ENCODE results near the gene SEMA3F. TPM values are rescaled to one million over a fixed set of nuclear protein-coding genes. Genes with fewer than 3 reads are reported as not detected.
A peak's percentile ranks its signal among the peaks of the same experiment; 100 is the strongest.

The SEMA3F gene
- total and polyA plus RNA-seq, 2 experiments from 2014 or later, result 21.8 to 27.6 TPM

- H3K9me3 ChIP-seq (ENCODE audit: low read depth), result no peaks in the 10 kb centered on the region
- H3K27me3 ChIP-seq, result no peaks in the 10 kb centered on the region
- TF ChIP-seq, protein P1, sequence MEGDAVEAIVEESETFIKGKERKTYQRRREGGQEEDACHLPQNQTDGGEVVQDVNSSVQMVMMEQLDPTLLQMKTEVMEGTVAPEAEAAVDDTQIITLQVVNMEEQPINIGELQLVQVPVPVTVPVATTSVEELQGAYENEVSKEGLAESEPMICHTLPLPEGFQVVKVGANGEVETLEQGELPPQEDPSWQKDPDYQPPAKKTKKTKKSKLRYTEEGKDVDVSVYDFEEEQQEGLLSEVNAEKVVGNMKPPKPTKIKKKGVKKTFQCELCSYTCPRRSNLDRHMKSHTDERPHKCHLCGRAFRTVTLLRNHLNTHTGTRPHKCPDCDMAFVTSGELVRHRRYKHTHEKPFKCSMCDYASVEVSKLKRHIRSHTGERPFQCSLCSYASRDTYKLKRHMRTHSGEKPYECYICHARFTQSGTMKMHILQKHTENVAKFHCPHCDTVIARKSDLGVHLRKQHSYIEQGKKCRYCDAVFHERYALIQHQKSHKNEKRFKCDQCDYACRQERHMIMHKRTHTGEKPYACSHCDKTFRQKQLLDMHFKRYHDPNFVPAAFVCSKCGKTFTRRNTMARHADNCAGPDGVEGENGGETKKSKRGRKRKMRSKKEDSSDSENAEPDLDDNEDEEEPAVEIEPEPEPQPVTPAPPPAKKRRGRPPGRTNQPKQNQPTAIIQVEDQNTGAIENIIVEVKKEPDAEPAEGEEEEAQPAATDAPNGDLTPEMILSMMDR (IDR thresholded peaks at IDR 0.05; ENCODE audit: low read depth, low read length), result no peak
- H3K4me1 ChIP-seq (ENCODE audit: low read depth), result peaks cover 29% of the 10 kb centered on the region
- peaks cover 8% of the 10 kb centered on the region for H3K36me3 ChIP-seq
- H3K4me3 ChIP-seq, result no peak overlapping the region
- no peak overlapping the region for H3K27ac ChIP-seq
- DNase-seq (ENCODE audit: low read depth in 1 of 2, low spot score in 1 of 2), result no peak
Measured at GRCh38 chr3:50123394-50124051, 31.6 kb upstream of the SEMA3F start.

GRCh38 chr3:50124052-50124799, 30.9 kb upstream of the SEMA3F start:
- no peak overlapping the region for H3K4me3 ChIP-seq
- TF ChIP-seq, protein P1 (IDR thresholded peaks at IDR 0.05; ENCODE audit: low read depth, low read length), result no peak
- no peak overlapping the region for H3K27ac ChIP-seq
- H3K27me3 ChIP-seq, result no peaks in the 10 kb centered on the region
- peaks cover 29% of the 10 kb centered on the region for H3K4me1 ChIP-seq (ENCODE audit: low read depth)
- no peak for DNase-seq (ENCODE audit: low read depth in 1 of 2, low spot score in 1 of 2)
- no peaks in the 10 kb centered on the region for H3K9me3 ChIP-seq (ENCODE audit: low read depth)
- H3K36me3 ChIP-seq, result peaks cover 3% of the 10 kb centered on the region

DNA sequence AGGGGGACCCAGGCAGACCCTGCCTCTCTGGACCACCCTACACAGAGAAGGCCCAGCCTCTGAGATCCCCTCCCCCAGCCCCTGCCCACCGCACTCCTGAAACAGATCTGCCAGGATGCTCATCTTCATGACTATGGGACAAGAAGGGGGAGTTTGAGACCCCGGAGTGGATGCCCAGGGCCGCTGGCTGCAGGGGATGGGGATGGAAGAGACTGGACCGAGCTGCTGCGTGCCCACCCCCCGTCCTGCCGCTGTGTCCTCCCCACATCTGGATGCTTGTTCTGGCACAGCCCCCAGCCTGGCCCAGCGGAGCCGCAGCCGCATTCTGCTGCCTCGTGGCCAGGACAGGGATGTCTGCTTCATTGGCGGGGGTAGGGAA, 30.3 kb upstream of the SEMA3F start:
- H3K4me1 ChIP-seq (ENCODE audit: low read depth), result peaks cover 29% of the 10 kb centered on the region
- H3K27ac ChIP-seq, result no peak overlapping the region
- H3K4me3 ChIP-seq, result no peak overlapping the region
- no peaks in the 10 kb centered on the region for H3K27me3 ChIP-seq
- peak in 1 of 2 donors; percentile 35 for DNase-seq (ENCODE audit: low read depth in 1 of 2, low spot score in 1 of 2)
- TF ChIP-seq, protein P1 (IDR thresholded peaks at IDR 0.05; ENCODE audit: low read depth, low read length), result no peak
- no peaks in the 10 kb centered on the region for H3K9me3 ChIP-seq (ENCODE audit: low read depth)
- no peaks in the 10 kb centered on the region for H3K36me3 ChIP-seq

DNA sequence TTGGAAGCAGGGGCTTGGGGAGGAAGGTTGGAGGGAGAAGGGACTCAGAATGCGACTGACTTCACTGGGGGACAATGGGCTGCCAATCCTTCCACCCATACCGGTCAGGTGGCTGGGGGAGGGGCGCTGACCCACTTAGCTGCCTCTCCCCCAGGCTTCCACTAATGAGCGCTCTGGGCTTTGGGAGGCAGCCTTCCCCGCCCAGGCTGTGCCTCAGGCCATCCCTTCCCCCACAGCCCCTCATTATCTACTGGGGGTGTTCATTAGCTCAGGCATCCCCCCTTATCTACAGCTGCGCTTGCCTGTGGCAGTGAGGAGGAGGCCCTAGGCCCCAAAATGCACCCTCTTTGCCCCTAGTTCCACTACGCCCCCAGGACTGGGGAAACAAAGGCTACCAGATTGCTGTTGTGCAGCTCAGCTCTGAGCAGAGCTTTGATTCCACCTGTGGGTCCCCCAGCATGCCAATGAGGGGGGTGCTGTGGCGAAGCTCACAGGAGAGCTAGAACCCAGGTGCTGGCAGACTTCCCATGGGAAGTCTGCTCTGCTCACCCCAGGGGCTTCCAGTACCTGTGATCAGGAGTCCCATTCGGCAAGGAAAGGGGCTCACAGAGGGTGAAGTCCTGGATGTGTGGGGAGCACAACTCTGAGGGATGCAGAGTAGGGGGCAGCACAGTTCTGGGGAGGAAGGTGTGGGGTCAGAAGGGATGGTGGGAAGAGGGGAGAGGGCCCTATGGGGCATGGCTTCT, 29.4 kb upstream of the SEMA3F start:
- H3K36me3 ChIP-seq, result no peaks in the 10 kb centered on the region
- H3K27me3 ChIP-seq, result no peaks in the 10 kb centered on the region
- peaks cover 29% of the 10 kb centered on the region for H3K4me1 ChIP-seq (ENCODE audit: low read depth)
- TF ChIP-seq, protein P1 (IDR thresholded peaks at IDR 0.05; ENCODE audit: low read depth, low read length), result no peak
- no peaks in the 10 kb centered on the region for H3K9me3 ChIP-seq (ENCODE audit: low read depth)
- H3K4me3 ChIP-seq, result no peak overlapping the region
- DNase-seq (ENCODE audit: low read depth in 1 of 2, low spot score in 1 of 2), result no peak
- H3K27ac ChIP-seq, result no peak overlapping the region

- H3K9me3 ChIP-seq (ENCODE audit: low read depth), result no peaks in the 10 kb centered on the region
- H3K4me1 ChIP-seq (ENCODE audit: low read depth), result peaks cover 29% of the 10 kb centered on the region
- H3K36me3 ChIP-seq, result no peaks in the 10 kb centered on the region
- H3K27me3 ChIP-seq, result no peaks in the 10 kb centered on the region
- TF ChIP-seq, protein P1 (IDR thresholded peaks at IDR 0.05; ENCODE audit: low read depth, low read length), result no peak
- peak; percentile 52 to 75 for DNase-seq (ENCODE audit: low read depth in 1 of 2, low spot score in 1 of 2)
- no peak overlapping the region for H3K4me3 ChIP-seq
- H3K27ac ChIP-seq, result no peak overlapping the region
Measured at GRCh38 chr3:50126287-50127211, 28.6 kb upstream of the SEMA3F start.
